Measurements from ENCODE around the gene SLC17A9. TPM values are rescaled to one million over a fixed set of nuclear protein-coding genes. Genes with fewer than 3 reads are reported as not detected.

Gene SLC17A9
- polyA plus RNA-seq, 6 donors from 2014 or later: 3.1 to 10.0 (median 5.1) TPM

DNA sequence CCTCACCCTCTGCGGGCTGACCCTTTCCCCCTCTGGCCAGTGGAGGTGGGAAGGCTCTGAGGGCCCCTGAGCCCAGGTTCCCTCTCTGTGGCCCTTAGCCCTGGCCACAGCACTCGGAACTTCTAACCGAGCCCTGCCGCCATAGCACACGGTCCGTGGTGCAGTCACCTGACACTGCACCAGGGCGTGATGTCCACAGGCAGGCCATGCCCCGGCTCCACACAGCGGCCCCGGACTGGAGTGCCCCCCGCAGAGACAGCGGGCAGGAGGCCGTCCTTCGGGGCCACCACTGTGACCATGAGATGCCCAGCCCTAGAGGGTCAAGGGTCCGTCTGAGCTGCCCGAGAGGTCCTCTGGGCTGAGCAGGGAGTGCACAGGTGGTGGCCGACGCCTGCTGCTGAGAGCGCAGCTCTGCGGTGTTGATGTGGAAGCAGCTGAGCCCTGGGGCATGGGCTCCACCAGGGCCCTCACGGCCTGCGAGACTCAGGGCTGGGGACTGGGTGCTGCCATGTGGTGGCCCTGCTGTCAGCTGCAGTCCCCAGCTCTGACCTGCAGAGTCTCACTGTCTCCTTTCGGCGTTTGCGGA is 65.4 kb downstream of the SLC17A9 start:
- ATAC-seq (ENCODE audit: low read depth in 2 of 2) (no peak), DNase-seq (no peak)
- Mint-ChIP-seq H3K27me3 (peaks cover 38 to 89% (median 88%) of the 10 kb centered on the region in 3 donors), H3K4me1 (peaks cover 4 to 5% (median 4%) of the 10 kb centered on the region in 3 donors), H3K9me3 (peaks cover 15 to 27% (median 20%) of the 10 kb centered on the region in 7 donors), H3K27ac (no peak overlapping the region), H3K36me3 (peaks cover 9 to 43% of the 10 kb centered on the region in 2 donors), H3K4me3 (no peak overlapping the region)

Other genes starting within 250 kb of the SLC17A9 start
- gene NTSR1, start 243.9 kb upstream of the SLC17A9 start, polyA plus RNA-seq (ENCODE audit: low read depth in 6 of 6): not detected
- gene MRGBP, start 156.2 kb upstream of the SLC17A9 start, polyA plus RNA-seq (ENCODE audit: low read depth in 6 of 6): 10 to 100 TPM; 10.8 to 13.2 (median 11.3) TPM
- gene OGFR, start 147.9 kb upstream of the SLC17A9 start, polyA plus RNA-seq (ENCODE audit: low read depth in 6 of 6): 10 to 100 TPM; 20.6 to 74.6 (median 46.0) TPM
- gene COL9A3, start 135.7 kb upstream of the SLC17A9 start, polyA plus RNA-seq (ENCODE audit: low read depth in 6 of 6): 10 to 100 TPM in 2 of 6 donors, 1 to 10 TPM in 4; 1.2 to 19.6 (median 2.6) TPM
- gene TCFL5, start 90.9 kb upstream of the SLC17A9 start, polyA plus RNA-seq (ENCODE audit: low read depth in 6 of 6): 1 to 10 TPM in 5 of 6 donors, under 1 TPM in 1; 0.51 to 2.0 (median 1.2) TPM
- 10 to 100 TPM; 24.3 to 39.9 (median 28.3) TPM for gene DIDO1, start 26.2 kb upstream of the SLC17A9 start, polyA plus RNA-seq (ENCODE audit: low read depth in 6 of 6)
- 10 to 100 TPM; 15.7 to 19.7 (median 17.8) TPM for gene GID8, start 14.6 kb upstream of the SLC17A9 start, polyA plus RNA-seq (ENCODE audit: low read depth in 6 of 6)
- gene BHLHE23, start 54.3 kb downstream of the SLC17A9 start, polyA plus RNA-seq (ENCODE audit: low read depth in 6 of 6): not detected